Cardiac muscle cell (in vitro differentiated cells and primary cell): ENCODE measurements around the gene ANKLE1. TPM values are rescaled to one million over a fixed set of nuclear protein-coding genes. Genes with fewer than 3 reads are reported as not detected.

ENCODE experiments used
- DNase-seq, 2 donors: peaks; one replicate each; pipeline versions ENCODE4 v3.0.0 to v3.0.0-alpha.2; 2010 to 2017; ENCODE audit warnings: low read depth in 1 of 2, low spot score in 1 of 2
- H3K27ac ChIP-seq: fragments of 200-600 bp; sonication (generic); 2 replicates; pipeline ENCODE4 v1.5.1; 2016
- H3K27me3 ChIP-seq: fragments of 200-600 bp; sonication (generic); 2 replicates; pipeline ENCODE4 v1.6.0; 2016; ENCODE audit warnings: control low read depth
- H3K36me3 ChIP-seq: fragments of 200-600 bp; sonication (generic); 2 replicates; pipeline ENCODE4 v1.5.1; 2016; ENCODE audit warnings: control low read depth
- H3K4me1 ChIP-seq: fragments of 200-600 bp; sonication (generic); 2 replicates; pipeline ENCODE4 v1.8.1; 2017; ENCODE audit warnings: low read depth, mild to moderate bottlenecking, mixed run types
- H3K4me3 ChIP-seq: fragments of 200-600 bp; sonication (generic); 2 replicates; pipeline ENCODE4 v1.5.1; 2016; ENCODE audit warnings: mild to moderate bottlenecking
- H3K9me3 ChIP-seq: fragments of 200-600 bp; sonication (generic); 2 replicates; pipeline ENCODE4 v1.5.1; 2017; ENCODE audit warnings: low read depth, mild to moderate bottlenecking, control low read depth
- polyA plus RNA-seq: library from polyadenylated mRNA; unstranded; fragments of >200 nt; fragmentation: Nextera tagmentation; extraction: Ambion mirVana; gene quantifications from 2 replicates; pipeline ENCODE4 v1.2.1, GENCODE V29; 2016
- total RNA-seq: library from RNA; depleted of rRNA; stranded (reverse); fragments of >200 nt; gene quantifications from 2 replicates; pipeline ENCODE4 v1.2.3, GENCODE V29; 2016
- TF ChIP-seq, protein P1 (sequence below): IDR thresholded peaks from 2 replicates; pipeline ENCODE4 v1.5.1; 2012; ENCODE audit warnings: low read depth, mild to moderate bottlenecking, low read length

Gene ANKLE1
- total and polyA plus RNA-seq, 2 experiments from 2014 or later = 1.1 to 5.7 TPM

GRCh38 chr19:17322854-17323253 is 41.2 kb downstream of the ANKLE1 start:
- peaks cover 8% of the 10 kb centered on the region for H3K36me3 ChIP-seq
- H3K4me1 ChIP-seq = peaks cover 4% of the 10 kb centered on the region
- H3K9me3 ChIP-seq = no peaks in the 10 kb centered on the region
- TF ChIP-seq, protein P1, sequence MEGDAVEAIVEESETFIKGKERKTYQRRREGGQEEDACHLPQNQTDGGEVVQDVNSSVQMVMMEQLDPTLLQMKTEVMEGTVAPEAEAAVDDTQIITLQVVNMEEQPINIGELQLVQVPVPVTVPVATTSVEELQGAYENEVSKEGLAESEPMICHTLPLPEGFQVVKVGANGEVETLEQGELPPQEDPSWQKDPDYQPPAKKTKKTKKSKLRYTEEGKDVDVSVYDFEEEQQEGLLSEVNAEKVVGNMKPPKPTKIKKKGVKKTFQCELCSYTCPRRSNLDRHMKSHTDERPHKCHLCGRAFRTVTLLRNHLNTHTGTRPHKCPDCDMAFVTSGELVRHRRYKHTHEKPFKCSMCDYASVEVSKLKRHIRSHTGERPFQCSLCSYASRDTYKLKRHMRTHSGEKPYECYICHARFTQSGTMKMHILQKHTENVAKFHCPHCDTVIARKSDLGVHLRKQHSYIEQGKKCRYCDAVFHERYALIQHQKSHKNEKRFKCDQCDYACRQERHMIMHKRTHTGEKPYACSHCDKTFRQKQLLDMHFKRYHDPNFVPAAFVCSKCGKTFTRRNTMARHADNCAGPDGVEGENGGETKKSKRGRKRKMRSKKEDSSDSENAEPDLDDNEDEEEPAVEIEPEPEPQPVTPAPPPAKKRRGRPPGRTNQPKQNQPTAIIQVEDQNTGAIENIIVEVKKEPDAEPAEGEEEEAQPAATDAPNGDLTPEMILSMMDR = no peak
- no peak overlapping the region for H3K4me3 ChIP-seq
- no peak overlapping the region for H3K27ac ChIP-seq
- H3K27me3 ChIP-seq = no peaks in the 10 kb centered on the region
- no peak for DNase-seq

DNA sequence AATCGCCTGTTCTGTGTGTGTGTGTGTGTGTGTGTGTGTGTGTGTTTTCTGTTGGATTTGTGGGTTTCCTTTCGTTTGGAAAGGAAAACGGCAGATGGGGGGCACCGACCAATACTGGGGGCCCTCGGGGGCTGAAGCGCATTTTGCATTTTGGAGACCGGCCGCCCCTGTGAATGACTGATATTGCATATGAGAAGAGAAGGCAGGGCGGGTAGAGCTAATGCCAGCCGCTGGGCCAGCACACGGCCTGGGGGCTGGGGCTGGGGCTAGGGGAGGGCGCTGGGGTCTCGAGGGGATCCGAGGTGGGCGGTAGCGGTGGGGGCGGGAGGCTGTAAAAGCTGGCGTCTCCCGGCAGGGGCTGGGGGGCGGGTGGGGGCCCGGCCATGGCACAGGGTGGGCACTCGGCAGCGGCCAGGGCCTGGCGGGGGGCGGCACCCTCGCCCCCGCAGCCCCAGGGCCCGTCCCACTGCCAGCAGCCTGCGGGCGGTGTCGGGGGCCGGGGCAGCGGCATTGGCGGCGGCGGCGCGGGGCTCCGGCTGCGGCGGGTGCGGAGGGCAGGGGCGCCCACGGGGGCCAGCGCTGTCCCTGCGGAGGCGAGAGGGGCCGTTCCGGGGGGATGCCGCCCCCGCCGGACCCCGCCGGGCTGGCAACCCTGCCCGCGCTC is 41.7 kb downstream of the ANKLE1 start:
- no peak overlapping the region for H3K4me3 ChIP-seq
- H3K27ac ChIP-seq = no peak overlapping the region
- peaks cover 4% of the 10 kb centered on the region for H3K4me1 ChIP-seq
- no peak for DNase-seq
- H3K9me3 ChIP-seq = no peaks in the 10 kb centered on the region
- peaks cover 8% of the 10 kb centered on the region for H3K36me3 ChIP-seq
- H3K27me3 ChIP-seq = no peaks in the 10 kb centered on the region
- TF ChIP-seq, protein P1 = no peak

GRCh38 chr19:17323964-17324332 is 42.2 kb downstream of the ANKLE1 start:
- no peak for DNase-seq
- Histone ChIP-seq H3K27me3 (peaks cover 3% of the 10 kb centered on the region), H3K4me1 (peaks cover 4% of the 10 kb centered on the region), H3K36me3 (peaks cover 8% of the 10 kb centered on the region), H3K27ac (no peak overlapping the region), H3K4me3 (no peak overlapping the region), H3K9me3 (no peaks in the 10 kb centered on the region)
- TF ChIP-seq, protein P1 = no peak

GRCh38 chr19:17324357-17325114 is 42.8 kb downstream of the ANKLE1 start:
- Histone ChIP-seq H3K27ac (no peak overlapping the region), H3K4me3 (no peak overlapping the region), H3K27me3 (peaks cover 9% of the 10 kb centered on the region), H3K9me3 (no peaks in the 10 kb centered on the region), H3K36me3 (peaks cover 8% of the 10 kb centered on the region), H3K4me1 (peaks cover 4% of the 10 kb centered on the region)
- DNase-seq = no peak
- TF ChIP-seq, protein P1 = no peak

GRCh38 chr19:17325133-17325532 is 43.4 kb downstream of the ANKLE1 start:
- H3K36me3 ChIP-seq = peaks cover 7% of the 10 kb centered on the region
- no peak overlapping the region for H3K27ac ChIP-seq
- TF ChIP-seq, protein P1 = no peak
- H3K9me3 ChIP-seq = no peaks in the 10 kb centered on the region
- H3K27me3 ChIP-seq = peaks cover 13% of the 10 kb centered on the region
- no peak for DNase-seq
- H3K4me3 ChIP-seq = no peak overlapping the region
- peaks cover 4% of the 10 kb centered on the region for H3K4me1 ChIP-seq
